ENCODE measurements around the gene IDE. TPM values are rescaled to one million over a fixed set of nuclear protein-coding genes. Genes with fewer than 3 reads are reported as not detected.

The IDE gene
- total and polyA plus RNA-seq, 2 of the 13 experiments (the other 11 are each of a cell fraction or from before 2014, with no cell fraction given), result 16.1 to 52.1 TPM

- TF ChIP-seq, protein P1, sequence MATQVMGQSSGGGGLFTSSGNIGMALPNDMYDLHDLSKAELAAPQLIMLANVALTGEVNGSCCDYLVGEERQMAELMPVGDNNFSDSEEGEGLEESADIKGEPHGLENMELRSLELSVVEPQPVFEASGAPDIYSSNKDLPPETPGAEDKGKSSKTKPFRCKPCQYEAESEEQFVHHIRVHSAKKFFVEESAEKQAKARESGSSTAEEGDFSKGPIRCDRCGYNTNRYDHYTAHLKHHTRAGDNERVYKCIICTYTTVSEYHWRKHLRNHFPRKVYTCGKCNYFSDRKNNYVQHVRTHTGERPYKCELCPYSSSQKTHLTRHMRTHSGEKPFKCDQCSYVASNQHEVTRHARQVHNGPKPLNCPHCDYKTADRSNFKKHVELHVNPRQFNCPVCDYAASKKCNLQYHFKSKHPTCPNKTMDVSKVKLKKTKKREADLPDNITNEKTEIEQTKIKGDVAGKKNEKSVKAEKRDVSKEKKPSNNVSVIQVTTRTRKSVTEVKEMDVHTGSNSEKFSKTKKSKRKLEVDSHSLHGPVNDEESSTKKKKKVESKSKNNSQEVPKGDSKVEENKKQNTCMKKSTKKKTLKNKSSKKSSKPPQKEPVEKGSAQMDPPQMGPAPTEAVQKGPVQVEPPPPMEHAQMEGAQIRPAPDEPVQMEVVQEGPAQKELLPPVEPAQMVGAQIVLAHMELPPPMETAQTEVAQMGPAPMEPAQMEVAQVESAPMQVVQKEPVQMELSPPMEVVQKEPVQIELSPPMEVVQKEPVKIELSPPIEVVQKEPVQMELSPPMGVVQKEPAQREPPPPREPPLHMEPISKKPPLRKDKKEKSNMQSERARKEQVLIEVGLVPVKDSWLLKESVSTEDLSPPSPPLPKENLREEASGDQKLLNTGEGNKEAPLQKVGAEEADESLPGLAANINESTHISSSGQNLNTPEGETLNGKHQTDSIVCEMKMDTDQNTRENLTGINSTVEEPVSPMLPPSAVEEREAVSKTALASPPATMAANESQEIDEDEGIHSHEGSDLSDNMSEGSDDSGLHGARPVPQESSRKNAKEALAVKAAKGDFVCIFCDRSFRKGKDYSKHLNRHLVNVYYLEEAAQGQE (IDR thresholded peaks at IDR 0.05; ENCODE audit: borderline replicate concordance in 1 of 2, low read depth in 1 of 2, low read length in 2 of 2), result no peak
- TF ChIP-seq POGZ (CRISPR knock-in tag; IDR thresholded peaks at IDR 0.05), result no peak
- TF ChIP-seq, protein P2, sequence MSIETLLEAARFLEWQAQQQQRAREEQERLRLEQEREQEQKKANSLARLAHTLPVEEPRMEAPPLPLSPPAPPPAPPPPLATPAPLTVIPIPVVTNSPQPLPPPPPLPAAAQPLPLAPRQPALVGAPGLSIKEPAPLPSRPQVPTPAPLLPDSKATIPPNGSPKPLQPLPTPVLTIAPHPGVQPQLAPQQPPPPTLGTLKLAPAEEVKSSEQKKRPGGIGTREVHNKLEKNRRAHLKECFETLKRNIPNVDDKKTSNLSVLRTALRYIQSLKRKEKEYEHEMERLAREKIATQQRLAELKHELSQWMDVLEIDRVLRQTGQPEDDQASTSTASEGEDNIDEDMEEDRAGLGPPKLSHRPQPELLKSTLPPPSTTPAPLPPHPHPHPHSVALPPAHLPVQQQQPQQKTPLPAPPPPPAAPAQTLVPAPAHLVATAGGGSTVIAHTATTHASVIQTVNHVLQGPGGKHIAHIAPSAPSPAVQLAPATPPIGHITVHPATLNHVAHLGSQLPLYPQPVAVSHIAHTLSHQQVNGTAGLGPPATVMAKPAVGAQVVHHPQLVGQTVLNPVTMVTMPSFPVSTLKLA (IDR thresholded peaks at IDR 0.05), result no peak
- no peak for TF ChIP-seq JUN (CRISPR knock-in tag; IDR thresholded peaks at IDR 0.05)
- no peak for TF ChIP-seq ZNF530 (CRISPR knock-in tag; IDR thresholded peaks at IDR 0.05; ENCODE audit: low read depth)
- peak; percentile 98 for TF ChIP-seq ZFX (CRISPR knock-in tag; IDR thresholded peaks at IDR 0.05; ENCODE audit: low read depth)
- no peak for TF ChIP-seq MED8 (CRISPR knock-in tag; IDR thresholded peaks at IDR 0.05; ENCODE audit: insufficient replicate concordance)
- peak; percentile 69; the same call in 1 of the 2 replicates for TF ChIP-seq ZNF337 (CRISPR knock-in tag; IDR thresholded peaks at IDR 0.05; ENCODE audit: borderline replicate concordance, low read depth)
- TF ChIP-seq CSRNP1 (CRISPR knock-in tag; IDR thresholded peaks at IDR 0.05), result peak; percentile 65
- TF ChIP-seq, protein P3, sequence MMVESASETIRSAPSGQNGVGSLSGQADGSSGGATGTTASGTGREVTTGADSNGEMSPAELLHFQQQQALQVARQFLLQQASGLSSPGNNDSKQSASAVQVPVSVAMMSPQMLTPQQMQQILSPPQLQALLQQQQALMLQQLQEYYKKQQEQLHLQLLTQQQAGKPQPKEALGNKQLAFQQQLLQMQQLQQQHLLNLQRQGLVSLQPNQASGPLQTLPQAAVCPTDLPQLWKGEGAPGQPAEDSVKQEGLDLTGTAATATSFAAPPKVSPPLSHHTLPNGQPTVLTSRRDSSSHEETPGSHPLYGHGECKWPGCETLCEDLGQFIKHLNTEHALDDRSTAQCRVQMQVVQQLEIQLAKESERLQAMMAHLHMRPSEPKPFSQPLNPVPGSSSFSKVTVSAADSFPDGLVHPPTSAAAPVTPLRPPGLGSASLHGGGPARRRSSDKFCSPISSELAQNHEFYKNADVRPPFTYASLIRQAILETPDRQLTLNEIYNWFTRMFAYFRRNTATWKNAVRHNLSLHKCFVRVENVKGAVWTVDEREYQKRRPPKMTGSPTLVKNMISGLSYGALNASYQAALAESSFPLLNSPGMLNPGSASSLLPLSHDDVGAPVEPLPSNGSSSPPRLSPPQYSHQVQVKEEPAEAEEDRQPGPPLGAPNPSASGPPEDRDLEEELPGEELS (CRISPR knock-in tag; IDR thresholded peaks at IDR 0.05), result peak; percentile 54; the same call in 1 of the 2 replicates
- no peak for TF ChIP-seq PAX8 (CRISPR knock-in tag; IDR thresholded peaks at IDR 0.05; ENCODE audit: borderline replicate concordance)
- no peak for TF ChIP-seq RNF2 (conservative IDR thresholded peaks at IDR 0.05; ENCODE audit: low read depth)
- TF ChIP-seq ZNF468 (CRISPR knock-in tag; IDR thresholded peaks at IDR 0.05), result no peak
- TF ChIP-seq ZBTB25 (CRISPR knock-in tag; IDR thresholded peaks at IDR 0.05), result peak; percentile 98
- TF ChIP-seq HNRNPK (IDR thresholded peaks at IDR 0.05; ENCODE audit: low read depth, low read length, poor library complexity, severe bottlenecking), result no peak
- TF ChIP-seq XBP1 (CRISPR knock-in tag; IDR thresholded peaks at IDR 0.05), result 0 out of 2 replicates have a peak, but pooled peaks have one; percentile 30
- TF ChIP-seq, protein P4, sequence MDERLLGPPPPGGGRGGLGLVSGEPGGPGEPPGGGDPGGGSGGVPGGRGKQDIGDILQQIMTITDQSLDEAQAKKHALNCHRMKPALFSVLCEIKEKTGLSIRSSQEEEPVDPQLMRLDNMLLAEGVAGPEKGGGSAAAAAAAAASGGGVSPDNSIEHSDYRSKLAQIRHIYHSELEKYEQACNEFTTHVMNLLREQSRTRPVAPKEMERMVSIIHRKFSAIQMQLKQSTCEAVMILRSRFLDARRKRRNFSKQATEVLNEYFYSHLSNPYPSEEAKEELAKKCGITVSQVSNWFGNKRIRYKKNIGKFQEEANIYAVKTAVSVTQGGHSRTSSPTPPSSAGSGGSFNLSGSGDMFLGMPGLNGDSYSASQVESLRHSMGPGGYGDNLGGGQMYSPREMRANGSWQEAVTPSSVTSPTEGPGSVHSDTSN (CRISPR knock-in tag; IDR thresholded peaks at IDR 0.05), result no peak
- no peak for TF ChIP-seq NR1H2 (CRISPR knock-in tag; IDR thresholded peaks at IDR 0.05; ENCODE audit: borderline replicate concordance, low read depth)
Observed at GRCh38 chr10:92591550-92592022, 17.7 kb upstream of the IDE start (continued).

All from HepG2 (cell line).